ENCODE data around the gene PAIP2.
"Not testable (repeated sequence)": the region's sequence is repeated elsewhere in the genome, so short reads cannot be mapped to it uniquely, and the experiment has no call there.

DNA sequence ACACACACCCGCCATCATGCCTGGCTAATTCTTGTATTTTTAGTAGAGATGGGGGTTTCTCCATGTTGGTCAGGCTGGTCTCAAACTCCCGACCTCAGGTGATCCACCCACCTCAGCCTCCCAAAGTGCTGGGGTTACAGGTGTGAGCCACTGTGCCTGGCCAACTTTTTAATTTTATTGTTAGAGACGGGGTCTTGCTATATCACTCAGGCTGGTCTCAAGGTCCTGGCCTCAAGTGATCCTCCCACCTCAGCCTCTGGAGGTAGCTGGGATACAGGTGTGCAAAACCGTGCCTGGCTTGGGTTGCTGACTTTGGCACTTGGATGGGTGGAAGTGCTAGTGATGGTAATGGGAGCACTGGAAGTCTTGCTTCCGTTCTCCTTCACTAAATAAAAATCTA, 67.5 kb downstream of the PAIP2 start:
- TF ChIP-seq, protein P1, sequence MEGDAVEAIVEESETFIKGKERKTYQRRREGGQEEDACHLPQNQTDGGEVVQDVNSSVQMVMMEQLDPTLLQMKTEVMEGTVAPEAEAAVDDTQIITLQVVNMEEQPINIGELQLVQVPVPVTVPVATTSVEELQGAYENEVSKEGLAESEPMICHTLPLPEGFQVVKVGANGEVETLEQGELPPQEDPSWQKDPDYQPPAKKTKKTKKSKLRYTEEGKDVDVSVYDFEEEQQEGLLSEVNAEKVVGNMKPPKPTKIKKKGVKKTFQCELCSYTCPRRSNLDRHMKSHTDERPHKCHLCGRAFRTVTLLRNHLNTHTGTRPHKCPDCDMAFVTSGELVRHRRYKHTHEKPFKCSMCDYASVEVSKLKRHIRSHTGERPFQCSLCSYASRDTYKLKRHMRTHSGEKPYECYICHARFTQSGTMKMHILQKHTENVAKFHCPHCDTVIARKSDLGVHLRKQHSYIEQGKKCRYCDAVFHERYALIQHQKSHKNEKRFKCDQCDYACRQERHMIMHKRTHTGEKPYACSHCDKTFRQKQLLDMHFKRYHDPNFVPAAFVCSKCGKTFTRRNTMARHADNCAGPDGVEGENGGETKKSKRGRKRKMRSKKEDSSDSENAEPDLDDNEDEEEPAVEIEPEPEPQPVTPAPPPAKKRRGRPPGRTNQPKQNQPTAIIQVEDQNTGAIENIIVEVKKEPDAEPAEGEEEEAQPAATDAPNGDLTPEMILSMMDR (IDR thresholded peaks at IDR 0.05; ENCODE audit: low read depth, low read length): not testable (repeated sequence)
- TF ChIP-seq POLR2A (IDR thresholded peaks at IDR 0.05; ENCODE audit: extremely low read depth, insufficient read length); MYC (IDR thresholded peaks at IDR 0.05; ENCODE audit: low read depth, low read length): not testable (repeated sequence)
- TF ChIP-seq, protein P2, sequence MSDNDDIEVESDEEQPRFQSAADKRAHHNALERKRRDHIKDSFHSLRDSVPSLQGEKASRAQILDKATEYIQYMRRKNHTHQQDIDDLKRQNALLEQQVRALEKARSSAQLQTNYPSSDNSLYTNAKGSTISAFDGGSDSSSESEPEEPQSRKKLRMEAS (IDR thresholded peaks at IDR 0.05; ENCODE audit: low read depth, low read length): not testable (repeated sequence)
